ENCODE measurements around the gene LTBP4.

Gene LTBP4

DNA sequence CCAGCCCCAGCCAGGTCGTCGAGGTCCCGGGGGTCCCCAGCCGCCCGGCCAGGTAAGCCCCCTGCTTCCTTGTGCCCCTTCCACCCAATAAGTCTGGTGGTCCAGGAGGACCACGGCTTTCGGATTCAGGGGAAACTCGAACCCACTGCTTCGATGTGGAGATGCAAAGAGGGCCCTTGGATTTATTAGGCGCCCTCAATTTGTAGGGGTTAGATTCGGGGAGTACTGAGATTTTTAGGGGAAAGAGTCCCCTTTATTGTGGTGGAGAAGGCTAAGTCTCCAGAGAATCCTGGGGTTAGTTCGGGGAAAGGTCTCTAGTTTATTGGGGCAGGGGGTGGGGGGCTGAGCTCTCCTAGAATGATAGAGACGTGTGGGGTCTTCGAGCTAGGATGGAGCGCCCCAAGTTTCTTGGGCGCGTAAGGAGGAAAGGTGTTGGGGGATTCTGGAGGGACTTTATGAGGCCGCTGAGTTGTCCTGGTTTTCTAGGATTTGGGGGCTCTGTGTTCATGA lies 3.8 kb upstream of the LTBP4 start:
- DNase-seq (ENCODE audit: low read depth), result no peak

DNA sequence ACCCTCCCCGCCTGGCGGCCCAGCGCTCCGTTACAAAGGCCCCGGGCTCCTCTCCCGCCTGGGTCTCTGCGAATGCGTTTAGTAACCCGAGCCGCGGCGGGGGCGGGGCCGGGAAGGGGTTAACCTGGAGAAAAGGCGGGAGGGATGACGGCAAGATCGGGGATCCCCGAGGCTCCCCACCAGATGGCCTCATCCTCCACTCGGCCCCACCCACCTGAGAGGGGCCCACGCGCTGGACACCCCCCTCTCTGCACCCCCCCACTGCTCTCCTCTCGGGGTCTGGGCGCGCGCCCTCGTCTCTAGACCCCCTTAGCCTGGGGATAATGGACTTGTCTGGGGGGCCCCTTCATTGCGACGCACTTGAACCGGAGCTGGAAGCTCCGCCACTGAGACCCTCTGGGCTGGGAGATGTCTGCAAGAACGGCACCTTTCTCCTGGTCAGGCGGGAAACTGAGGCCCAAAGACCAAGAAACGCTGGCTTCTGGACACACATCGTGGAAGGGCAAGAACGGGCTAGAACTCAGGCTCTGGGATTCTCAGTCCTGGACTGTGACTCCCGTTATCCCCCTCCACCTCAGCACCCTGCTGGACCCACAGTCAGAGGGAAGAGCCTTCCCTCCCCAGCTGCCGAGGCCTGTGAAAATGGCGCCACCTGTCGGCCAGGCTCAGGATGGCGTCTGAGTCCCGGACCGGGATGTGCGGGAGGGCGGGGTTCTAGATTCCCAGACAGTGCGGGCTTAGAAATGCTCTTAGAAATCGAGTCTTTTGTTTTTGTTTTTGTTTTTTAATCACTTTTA lies 2.9 kb upstream of the LTBP4 start:
- peak; percentile 58 for DNase-seq (ENCODE audit: low read depth)

DNA sequence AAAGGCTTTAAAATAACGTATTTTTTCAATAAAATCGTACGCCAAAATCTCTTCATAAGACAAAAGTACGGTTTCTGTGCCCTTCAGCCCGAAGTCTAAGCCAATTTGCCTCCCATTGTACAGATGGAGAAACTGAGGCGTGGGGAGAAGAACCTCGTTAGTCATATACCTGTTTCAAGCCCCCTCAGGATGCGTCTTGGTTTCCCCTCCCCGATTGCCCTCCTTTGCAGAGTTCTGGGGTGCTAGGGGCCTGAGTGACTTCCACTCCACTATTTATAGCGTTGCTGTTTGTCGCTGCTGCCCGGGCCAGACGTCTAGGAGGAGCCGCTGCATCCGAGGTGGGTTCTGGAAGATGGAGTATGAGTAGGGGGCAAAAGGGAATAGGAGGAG lies 2.3 kb upstream of the LTBP4 start:
- DNase-seq (ENCODE audit: low read depth), result no peak

DNA sequence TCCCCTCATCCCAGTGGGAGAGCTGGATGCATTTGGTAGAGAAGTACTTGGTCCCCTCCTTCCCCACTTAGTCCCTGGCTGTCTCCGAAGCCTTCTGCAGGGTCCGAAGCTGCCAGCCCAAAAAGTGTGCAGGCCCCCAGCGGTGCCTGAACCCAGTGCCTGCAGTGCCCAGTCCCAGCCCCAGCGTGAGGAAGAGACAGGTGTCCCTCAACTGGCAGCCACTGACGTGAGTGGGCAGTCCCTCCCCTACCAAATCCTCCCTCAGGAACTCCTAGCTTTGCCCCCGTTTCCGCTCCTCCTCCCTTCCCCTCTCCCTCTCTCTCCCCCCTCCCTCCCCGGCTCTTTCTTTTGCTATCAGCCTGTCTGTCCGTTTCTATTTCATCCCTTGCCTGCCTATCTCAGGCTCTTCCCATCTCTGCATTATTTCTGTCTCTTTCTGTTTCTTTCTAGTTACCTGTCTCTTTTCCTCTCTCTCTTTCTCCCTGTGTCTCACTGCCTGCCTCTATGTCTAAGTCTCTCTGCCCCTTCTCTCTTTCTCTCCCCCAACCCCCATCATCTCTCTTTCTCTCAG lies 1.8 kb upstream of the LTBP4 start:
- DNase-seq (ENCODE audit: low read depth), result no peak

DNA sequence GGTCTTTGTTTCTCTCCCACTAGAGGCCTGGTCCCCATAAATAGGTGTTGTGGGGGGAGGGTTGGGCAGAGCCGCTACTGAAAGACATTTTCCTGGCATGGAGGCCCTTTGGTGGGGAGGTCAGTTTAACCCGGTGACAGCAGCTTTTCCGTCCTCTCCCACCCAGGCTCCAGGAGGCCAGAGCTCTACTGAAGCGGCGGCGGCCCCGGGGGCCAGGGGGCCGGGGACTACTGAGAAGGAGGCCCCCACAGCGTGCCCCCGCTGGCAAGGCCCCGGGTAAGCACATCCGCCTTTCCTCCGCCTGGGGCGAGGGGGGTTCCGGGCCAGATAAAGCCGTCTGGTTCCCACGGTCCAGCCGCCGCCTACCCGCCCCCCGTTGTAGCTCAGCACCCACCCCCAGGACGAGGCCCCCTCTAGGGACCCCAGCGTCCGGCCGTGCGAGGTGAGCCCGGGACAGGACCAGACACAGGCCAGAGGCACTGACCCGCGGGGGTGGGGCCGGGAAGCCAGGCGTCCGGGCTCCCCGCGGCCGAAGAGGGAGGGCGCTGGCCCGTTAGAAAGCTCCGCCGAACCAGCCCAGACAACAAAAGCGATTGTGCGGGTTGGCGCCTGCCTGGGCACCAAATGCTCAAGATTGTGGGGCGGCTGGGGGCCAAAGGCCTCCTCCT lies 1.1 kb upstream of the LTBP4 start:
- no peak for DNase-seq (ENCODE audit: low read depth)

DNA sequence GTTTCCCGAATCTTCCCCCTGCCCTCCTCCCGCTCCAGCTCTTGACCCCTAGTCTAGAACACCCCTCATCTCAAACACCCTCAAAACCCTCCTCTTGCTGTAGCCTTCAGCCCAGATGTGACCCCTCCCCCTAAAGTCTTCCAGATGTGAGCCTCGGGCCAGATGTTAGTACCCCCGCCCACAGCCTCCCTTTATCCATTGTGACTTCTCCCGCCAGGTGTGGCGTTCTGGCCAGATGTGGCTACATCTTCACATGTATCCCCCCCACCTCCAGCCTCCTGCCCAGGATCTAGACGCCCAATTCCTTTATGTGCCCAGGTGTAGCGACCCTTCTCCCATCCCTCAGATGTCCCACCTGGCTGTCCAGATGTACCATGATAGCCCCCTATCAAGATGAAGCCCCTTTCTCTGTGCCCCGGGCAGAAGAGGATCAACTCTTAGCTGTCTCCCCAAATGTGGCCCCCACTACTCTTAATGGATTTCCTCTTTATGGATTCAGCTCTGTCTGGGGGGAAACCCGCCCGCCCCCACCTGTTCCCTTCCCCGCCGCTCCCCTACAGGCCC lies 517 bp upstream of the LTBP4 start:
- DNase-seq (ENCODE audit: low read depth), result no peak

DNA sequence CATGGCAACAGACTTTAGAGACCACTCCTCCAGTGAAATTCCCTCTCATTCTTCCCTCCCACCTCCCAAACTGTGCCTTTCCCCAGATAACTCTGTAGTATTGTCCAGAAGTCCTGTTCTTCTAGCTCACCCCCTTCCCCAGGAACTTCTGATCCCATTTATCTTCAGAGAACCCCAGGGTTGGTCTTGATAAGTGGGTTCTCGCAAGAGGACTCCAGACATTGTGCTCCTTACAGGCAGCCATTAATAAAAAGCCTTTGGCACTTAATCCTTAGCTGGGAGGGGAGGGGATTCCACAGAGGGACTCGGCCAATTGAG lies 1.9 kb downstream of the LTBP4 start:
- no peak for DNase-seq (ENCODE audit: low read depth)

DNA sequence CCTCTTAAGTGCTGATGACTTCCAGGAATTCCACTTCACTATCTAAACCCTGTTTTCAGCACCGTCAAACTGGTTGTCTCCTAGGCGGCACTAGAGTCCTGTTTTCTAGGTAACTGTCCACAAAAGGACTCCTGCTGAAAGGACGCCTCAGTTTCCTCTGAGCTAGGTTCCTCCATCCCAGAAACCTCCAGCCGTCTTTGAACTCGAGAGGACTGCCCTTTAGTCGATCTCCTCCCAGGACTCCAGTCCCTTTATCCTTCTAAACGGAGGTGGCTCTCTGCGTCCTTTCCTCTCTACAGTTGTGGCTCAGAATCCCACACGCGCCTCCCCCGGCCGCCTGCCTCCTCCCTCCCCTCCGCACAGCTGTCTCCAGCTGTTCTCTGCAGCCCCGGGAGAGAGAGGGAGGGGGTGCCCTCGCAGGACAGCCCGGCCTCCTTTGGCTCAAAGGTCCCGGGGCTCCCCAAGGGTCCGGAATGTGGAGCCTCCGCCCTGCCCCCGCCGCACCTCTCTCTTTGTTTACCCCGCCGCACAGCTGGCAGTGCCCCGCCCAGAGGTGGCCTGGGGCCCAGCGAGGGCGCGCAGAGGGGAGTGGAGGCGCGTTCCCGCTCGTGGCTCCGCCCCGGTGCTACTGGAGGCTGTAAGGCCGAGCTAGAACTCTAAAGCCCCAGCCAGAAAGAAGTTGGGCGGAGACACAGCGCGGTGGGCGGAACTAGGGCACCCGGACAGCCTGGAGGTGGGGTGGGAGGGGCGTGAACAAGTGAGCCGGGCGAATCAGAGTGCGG lies 2.4 kb downstream of the LTBP4 start:
- peak; percentile 96 for DNase-seq (ENCODE audit: low read depth)

DNA sequence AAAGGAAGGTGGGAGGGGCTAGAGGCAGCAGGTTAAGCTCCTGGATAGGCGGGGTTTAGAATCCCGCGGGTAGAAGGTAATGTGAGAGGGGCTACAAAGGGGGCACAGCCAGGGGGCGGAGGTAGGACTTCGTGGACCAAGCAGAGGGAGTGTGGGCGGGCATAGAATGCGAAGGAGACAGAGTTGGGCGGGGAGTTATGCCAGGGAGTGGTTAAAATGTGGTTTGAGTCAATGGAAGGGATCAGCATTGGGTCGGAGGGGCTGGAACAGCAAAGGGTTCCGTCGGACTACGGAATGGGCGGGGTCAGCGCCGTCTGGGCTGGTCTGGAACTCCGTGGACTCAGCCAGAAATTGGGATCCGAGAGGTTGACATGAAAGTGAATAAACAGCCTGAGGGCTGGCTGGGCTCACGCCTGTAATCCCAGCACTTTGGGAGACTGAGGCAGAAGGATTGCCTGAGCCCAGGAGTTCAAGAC lies 3.0 kb downstream of the LTBP4 start:
- DNase-seq (ENCODE audit: low read depth), result no peak

DNA sequence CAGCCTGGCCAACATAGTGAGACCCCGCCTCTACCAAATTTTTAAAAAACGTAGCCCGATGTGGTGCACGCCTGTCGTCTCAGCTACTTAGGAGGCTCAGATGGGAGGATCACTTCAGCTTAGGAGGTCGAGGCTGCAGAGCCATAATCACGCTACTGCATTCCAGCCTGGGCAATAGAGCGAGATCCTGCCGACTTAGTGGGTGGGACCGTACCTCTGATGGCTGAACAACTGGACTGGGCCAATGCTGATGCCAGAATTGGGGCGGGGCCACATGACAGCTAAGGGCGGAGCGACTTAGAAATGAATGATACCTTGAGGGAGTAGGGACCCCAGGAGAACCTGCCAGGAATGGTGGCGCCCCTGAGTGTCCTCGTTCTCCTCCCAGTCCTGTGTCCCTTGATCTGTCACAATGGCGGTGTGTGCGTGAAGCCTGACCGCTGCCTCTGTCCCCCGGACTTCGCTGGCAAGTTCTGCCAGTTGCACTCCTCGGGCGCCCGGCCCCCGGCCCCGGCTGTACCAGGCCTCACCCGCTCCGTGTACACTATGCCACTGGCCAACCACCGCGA lies 3.6 kb downstream of the LTBP4 start:
- no peak for DNase-seq (ENCODE audit: low read depth)

DNA sequence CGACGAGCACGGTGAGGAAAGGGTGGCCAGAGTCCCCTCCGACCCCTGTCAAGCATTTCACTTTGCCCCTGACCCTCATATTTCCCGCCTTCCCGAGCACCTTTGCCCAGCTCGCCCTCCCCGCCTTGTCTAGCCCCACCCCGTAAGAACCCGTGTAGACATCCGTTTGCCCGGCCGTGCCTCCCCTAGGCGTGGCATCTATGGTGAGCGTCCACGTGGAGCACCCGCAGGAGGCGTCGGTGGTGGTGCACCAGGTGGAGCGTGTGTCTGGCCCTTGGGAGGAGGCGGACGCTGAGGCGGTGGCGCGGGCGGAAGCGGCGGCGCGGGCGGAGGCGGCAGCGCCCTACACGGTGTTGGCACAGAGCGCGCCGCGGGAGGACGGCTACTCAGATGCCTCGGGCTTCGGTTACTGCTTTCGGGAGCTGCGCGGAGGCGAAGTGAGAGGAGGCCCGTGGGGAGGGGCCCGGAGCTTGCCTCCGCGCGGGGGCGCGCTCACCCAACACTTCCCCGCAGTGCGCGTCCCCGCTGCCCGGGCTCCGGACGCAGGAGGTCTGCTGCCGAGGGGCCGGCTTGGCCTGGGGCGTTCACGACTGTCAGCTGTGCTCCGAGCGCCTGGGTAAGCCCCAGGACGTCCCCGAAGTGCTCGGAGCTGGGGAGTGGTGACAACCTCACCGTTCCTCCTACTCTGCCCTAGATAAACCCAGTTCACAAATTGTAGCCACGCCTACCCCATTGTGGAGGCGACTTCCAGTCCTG lies 4.2 kb downstream of the LTBP4 start:
- DNase-seq (ENCODE audit: low read depth), result peak; percentile 86

DNA sequence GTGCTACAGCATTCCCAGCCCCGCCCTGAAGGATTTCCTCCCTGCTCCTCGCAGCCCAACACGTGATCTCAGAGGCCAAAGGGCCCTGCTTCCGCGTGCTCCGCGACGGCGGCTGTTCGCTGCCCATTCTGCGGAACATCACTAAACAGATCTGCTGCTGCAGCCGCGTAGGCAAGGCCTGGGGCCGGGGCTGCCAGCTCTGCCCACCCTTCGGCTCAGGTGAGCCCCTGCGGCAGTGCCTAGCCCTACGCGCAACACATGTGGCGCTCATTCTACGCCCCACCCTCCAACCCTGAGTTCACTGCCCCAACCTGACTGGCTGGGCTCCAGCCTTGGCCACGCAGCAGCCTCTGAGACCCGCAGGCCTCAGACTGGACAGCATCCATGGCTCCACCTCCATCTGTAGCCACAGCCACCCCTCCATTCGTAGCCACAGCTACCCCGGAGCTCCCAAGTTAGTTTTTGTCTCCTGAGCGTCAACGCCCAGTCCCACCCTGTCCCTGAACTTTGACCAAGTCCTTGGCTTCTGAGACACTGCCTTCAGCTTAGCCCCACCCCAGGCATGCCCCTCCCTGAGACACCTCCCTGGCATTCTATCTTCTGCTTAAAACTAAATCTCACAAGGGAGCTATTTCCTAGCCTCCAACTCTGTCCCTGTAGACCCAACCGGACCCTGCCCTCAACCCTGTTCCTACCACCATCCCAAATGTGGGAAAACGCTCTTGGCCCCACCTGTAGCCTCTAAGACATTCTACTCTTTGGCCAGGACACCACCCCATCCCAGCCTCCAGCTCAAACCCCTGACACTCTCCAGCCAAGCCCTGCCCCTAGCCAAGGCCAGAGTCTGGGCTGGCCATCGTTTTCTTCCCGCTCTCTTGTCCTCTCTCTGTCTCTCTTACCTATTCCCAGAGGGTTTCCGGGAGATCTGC lies 6.4 kb downstream of the LTBP4 start:
- DNase-seq (ENCODE audit: low read depth), result no peak

DNA sequence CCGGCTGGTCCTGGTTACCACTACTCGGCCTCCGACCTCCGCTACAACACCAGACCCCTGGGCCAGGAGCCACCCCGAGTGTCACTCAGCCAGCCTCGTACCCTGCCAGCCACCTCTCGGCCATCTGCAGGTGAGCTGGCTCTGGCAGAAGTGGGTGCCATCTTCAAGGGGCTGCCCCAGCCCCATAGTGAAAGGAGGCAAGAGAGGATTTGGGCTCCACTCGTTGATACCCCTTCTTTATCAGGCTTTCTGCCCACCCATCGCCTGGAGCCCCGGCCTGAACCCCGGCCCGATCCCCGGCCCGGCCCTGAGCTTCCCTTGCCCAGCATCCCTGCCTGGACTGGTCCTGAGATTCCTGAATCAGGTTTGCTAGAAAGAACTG lies 7.1 kb downstream of the LTBP4 start:
- DNase-seq (ENCODE audit: low read depth), result no peak

DNA sequence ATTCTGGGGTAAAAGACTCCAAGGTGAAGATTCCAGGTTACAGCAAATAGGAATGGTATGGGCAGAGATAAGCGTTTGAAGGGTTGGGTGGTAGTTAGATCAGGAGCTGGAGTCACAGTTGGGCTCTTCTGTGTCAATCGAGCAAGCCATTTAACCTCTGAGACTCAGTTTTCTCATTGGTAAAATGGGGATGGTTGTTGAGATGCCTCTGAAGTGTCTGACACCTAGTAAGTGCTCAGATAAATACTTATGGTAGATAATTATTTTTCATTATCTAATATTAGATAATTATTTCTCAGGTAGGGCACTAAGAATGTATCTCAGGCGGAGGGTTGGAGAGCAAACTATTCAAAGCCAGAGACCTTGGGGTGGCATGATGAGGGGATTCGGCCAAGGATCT lies 7.8 kb downstream of the LTBP4 start:
- no peak for DNase-seq (ENCODE audit: low read depth)

DNA sequence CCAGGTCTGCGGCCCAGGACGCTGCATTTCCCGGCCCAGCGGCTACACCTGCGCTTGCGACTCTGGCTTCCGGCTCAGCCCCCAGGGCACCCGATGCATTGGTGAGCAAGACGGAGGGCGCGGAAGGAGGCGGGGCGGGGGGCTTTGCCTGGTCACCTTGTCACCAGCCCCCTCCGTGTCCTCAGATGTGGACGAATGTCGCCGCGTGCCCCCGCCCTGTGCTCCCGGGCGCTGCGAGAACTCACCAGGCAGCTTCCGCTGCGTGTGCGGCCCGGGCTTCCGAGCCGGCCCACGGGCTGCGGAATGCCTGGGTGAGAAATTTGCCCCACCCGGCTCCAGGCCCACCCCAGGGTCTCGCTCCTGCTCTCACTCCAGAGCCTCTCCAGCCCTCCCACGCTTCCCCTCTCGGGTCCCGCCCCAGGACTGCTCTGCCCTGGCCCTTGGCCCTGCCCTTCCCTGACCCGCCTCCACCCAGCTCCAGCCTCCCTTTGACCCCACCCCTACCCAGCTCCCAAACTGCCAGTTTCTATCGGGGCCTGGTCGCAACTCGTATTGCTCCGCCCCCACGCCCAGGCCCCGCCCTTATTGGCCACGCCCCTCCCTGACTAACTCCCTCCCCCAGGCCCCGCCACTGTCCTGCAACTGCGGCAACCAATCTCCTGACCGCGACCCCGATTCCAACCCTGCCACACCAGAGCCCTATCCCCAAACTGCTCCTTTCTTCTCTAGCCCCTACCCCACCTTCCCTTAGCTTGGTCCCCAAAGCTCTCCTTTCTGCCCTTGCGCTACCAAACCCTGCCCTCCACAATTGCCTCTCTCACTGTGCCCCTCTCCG lies 8.6 kb downstream of the LTBP4 start:
- peak; percentile 74 for DNase-seq (ENCODE audit: low read depth)

DNA sequence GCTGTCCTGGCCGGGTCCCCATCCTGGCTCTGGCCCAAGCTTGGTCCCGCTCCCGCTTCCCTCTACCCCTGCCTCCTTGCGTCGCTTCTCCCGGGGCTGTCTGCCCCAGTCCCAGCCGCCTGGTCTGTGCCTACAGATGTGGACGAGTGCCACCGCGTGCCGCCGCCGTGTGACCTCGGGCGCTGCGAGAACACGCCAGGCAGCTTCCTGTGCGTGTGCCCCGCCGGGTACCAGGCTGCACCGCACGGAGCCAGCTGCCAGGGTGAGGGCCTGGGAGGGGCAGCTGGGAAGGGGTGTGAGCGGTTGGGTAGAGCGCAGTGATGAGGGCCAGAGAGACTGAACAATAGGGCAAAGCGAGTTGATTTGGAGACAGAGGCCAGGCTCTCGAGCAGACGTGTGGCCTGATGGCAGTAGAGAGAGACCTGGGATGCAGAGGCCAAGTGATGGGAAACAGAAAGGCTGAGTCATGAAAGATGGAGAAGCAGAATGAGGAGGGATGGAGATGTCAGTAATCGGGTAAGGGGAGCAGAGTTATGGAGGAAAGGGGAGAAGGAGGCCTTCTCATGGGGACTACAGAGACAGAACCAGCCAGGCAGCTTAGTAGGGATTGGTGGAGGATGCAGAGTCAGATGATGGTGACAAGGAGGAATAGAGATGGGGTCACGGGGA lies 9.4 kb downstream of the LTBP4 start:
- DNase-seq (ENCODE audit: low read depth), result peak; percentile 69

DNA sequence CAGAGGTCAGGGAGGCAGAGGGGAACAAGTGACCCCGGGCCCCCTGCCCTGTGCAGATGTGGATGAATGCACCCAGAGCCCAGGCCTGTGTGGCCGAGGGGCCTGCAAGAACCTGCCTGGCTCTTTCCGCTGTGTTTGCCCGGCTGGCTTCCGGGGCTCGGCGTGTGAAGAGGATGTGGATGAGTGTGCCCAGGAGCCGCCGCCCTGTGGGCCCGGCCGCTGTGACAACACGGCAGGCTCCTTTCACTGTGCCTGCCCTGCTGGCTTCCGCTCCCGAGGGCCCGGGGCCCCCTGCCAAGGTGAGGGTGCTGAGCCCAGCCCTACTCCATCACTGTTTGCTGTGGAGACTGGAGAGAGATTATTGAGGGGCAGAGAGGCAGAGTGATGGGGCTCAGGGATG lies 9.9 kb downstream of the LTBP4 start:
- DNase-seq (ENCODE audit: low read depth), result no peak

DNA sequence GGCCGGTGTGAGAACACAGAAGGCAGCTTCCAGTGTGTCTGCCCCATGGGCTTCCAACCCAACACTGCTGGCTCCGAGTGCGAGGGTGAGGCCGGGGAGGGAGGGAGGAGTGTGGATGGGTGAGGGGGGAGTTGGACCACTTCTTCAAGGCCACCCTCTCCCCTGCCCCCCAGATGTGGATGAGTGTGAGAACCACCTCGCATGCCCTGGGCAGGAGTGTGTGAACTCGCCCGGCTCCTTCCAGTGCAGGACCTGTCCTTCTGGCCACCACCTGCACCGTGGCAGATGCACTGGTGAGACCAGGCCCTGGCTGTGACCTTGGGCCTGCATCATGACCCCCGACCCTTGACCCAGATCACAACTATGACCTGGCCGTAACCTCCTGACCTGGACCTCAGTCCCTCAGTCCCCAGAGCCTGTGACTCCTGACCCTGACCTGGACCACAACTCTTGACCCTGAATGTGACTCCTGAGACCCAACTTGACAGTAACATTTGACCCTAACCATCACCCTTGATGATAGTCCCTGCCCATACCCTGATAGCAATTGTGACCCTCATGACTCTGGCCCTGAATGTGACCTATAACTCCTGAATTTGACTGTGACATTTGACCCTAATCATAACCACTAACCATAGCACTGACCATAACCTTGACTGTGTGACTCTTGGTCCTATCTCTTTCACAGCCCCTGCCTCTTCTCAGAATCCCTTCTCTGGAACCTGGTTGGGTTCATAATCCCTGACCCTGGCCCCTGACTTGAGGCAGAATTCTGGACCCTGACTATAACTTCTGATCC lies 10.9 kb downstream of the LTBP4 start:
- DNase-seq (ENCODE audit: low read depth), result no peak
